ENCODE data around the gene SLC1A6.
"Not testable (repeated sequence)": the region's sequence is repeated elsewhere in the genome, so short reads cannot be mapped to it uniquely, and the experiment has no call there.

SLC1A6 gene

GRCh38 chr19:14957464-14957863 is 22.2 kb downstream of the SLC1A6 start:
- no peak overlapping the region for H3K4me3 ChIP-seq (ENCODE audit: low read depth, low read length)
- TF ChIP-seq CTCF (IDR thresholded peaks at IDR 0.05; ENCODE audit: low read depth, low read length), result no peak

DNA sequence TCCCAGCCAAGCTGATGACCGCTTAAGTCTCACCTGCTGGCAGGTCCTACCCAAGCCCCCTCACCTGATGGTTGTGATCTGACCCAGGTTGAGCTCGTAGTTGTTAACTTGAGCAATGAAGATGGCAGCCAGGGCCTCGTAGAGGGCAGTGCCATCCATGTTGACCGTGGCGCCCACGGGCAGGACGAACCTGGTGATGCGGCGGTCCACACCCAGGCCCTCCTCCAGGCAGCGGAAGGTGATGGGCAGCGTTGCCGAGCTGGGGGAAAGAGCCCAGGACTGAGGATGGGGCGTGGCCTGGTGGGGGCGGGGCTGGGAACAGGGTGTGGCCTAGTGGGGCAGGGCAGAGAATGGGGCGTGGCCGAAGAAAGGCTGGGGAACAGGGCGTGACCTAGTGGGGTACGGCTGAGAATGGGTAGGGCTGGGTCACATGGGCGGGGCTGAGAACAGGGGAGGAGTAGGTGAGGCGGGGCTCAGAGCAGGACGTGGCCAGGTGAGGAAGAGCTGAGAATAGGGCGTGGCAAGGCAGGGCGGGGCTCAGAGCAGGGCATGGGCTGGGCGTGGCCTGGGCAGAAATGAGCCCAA is 25.5 kb downstream of the SLC1A6 start:
- no peak overlapping the region for H3K4me3 ChIP-seq (ENCODE audit: low read depth, low read length)
- no peak for TF ChIP-seq CTCF (IDR thresholded peaks at IDR 0.05; ENCODE audit: low read depth, low read length)

GRCh38 chr19:14952767-14953166 is 26.9 kb downstream of the SLC1A6 start:
- no peak overlapping the region for H3K4me3 ChIP-seq (ENCODE audit: low read depth, low read length)
- TF ChIP-seq CTCF (IDR thresholded peaks at IDR 0.05; ENCODE audit: low read depth, low read length), result no peak

- H3K4me3 ChIP-seq (ENCODE audit: low read depth, low read length), result no peak overlapping the region
- TF ChIP-seq CTCF (IDR thresholded peaks at IDR 0.05; ENCODE audit: low read depth, low read length), result no peak
Observed at GRCh38 chr19:14950421-14950820, 29.2 kb downstream of the SLC1A6 start.

DNA sequence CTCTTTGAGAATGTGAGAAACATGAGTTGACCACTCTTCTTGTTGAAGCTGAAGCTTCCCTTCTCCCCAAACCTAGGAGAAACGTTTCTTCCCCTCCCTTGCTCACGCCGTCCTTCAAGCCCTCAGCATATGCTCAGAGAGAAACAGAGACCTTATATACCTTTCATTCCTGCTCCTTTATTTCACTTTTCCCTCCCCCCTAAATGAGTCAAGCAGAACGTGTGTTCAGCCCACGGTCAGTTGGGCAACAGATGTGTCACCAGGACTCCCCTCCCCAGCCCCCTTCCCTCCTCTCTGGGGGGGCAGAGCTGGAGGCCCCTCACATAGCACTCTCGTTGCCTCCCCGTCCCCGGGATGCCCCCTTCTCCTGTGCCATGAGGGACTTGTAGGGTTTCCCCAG is 29.8 kb downstream of the SLC1A6 start:
- H3K4me3 ChIP-seq (ENCODE audit: low read depth, low read length), result no peak overlapping the region
- no peak for TF ChIP-seq CTCF (IDR thresholded peaks at IDR 0.05; ENCODE audit: low read depth, low read length)

DNA sequence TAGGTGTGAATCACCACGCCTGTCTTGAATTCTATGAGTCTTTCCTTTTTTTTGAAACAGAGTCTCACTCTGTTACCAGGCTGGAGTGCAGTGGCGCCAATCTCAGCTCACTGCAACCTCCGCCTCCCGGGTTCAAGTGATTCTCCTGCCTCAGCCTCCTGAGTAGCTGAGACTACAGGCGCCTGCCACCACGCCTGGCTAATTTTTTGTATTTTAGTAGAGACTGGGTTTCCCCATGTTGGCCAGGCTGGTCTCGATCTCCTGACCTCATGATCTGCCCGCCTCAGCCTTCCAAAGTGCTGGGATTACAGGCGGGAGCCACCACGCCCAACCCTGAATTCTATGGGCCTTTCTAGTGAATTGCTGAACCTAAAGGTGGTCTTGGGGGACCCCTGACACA is 30.3 kb downstream of the SLC1A6 start:
- not testable (repeated sequence) for H3K4me3 ChIP-seq (ENCODE audit: low read depth, low read length)

- TF ChIP-seq CTCF (IDR thresholded peaks at IDR 0.05; ENCODE audit: low read depth, low read length), result no peak
- no peak overlapping the region for H3K4me3 ChIP-seq (ENCODE audit: low read depth, low read length)
Observed at GRCh38 chr19:14944456-14944855, 35.2 kb downstream of the SLC1A6 start.

- no peak for TF ChIP-seq CTCF (IDR thresholded peaks at IDR 0.05; ENCODE audit: low read depth, low read length)
- no peak overlapping the region for H3K4me3 ChIP-seq (ENCODE audit: low read depth, low read length)
Observed at GRCh38 chr19:14943601-14944000, 36.1 kb downstream of the SLC1A6 start.

All from WI38 (cell line).